Measurements from ENCODE around the gene ITGAL. TPM values are rescaled to one million over a fixed set of nuclear protein-coding genes. Genes with fewer than 3 reads are reported as not detected.

Gene ITGAL
- total RNA-seq, 2 experiments from 2014 or later: 274 to 285 TPM

DNA sequence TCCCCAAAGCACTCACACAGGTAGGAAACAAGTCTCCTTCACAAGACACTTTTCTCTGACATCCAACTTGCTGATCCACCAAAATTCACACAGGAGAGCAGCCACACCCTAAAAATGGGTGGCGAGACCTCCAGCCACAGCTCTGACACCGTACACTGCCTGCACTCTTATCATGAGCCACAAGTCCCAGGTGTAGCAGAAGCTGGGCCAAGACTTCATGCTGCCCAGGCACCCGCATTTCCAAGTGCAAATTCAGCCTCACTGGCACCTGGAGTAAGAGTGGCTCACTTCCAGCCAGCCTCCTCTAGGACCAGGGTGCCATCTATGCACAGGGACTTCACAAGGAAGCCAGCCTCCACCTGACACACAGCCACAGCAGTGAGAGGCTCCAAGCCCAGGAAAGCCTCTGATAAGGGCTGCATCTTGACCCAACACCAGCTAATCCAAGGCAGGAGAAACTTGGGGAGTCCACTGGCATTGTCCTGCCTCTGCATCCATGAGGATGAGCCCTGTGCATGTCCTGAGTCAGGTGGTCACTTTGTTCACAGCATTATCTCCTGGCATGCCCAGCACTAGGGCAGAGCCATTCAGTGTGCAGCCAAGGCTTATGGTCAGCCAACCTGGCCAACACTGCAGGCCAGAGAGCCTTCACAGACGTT is 56.4 kb downstream of the ITGAL start:
- peak overlapping the region; percentile 39 for H3K27ac Mint-ChIP-seq
- H3K4me3 Mint-ChIP-seq: no peak overlapping the region
- peaks cover 11% of the 10 kb centered on the region for H3K36me3 Mint-ChIP-seq (ENCODE audit: low read depth)
- intact Hi-C loops (cut with micrococcal nuclease): no loop called here
- ATAC-seq (no peak), DNase-seq (no peak)
- TF ChIP-seq, protein P1, sequence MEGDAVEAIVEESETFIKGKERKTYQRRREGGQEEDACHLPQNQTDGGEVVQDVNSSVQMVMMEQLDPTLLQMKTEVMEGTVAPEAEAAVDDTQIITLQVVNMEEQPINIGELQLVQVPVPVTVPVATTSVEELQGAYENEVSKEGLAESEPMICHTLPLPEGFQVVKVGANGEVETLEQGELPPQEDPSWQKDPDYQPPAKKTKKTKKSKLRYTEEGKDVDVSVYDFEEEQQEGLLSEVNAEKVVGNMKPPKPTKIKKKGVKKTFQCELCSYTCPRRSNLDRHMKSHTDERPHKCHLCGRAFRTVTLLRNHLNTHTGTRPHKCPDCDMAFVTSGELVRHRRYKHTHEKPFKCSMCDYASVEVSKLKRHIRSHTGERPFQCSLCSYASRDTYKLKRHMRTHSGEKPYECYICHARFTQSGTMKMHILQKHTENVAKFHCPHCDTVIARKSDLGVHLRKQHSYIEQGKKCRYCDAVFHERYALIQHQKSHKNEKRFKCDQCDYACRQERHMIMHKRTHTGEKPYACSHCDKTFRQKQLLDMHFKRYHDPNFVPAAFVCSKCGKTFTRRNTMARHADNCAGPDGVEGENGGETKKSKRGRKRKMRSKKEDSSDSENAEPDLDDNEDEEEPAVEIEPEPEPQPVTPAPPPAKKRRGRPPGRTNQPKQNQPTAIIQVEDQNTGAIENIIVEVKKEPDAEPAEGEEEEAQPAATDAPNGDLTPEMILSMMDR (IDR thresholded peaks at IDR 0.05): no peak
- ChIA-PET CTCF (interaction anchor here (1.0 to 4.4 kb wide), 3 partner anchors 69 to 87 kb away, joined by 3 to 20 read pairs (median 14); partner anchors contain the start of gene SEPHS2), POLR2A (interaction anchor here (0.7 to 1.1 kb wide), 3 partner anchors 11 to 81 kb away, joined by 3 read pairs; no protein-coding TSS in a partner anchor)
- no peaks in the 10 kb centered on the region for H3K27me3 Mint-ChIP-seq
- H3K4me1 Mint-ChIP-seq (ENCODE audit: low read depth): peaks cover 38% of the 10 kb centered on the region
- no peaks in the 10 kb centered on the region for H3K9me3 Mint-ChIP-seq

DNA sequence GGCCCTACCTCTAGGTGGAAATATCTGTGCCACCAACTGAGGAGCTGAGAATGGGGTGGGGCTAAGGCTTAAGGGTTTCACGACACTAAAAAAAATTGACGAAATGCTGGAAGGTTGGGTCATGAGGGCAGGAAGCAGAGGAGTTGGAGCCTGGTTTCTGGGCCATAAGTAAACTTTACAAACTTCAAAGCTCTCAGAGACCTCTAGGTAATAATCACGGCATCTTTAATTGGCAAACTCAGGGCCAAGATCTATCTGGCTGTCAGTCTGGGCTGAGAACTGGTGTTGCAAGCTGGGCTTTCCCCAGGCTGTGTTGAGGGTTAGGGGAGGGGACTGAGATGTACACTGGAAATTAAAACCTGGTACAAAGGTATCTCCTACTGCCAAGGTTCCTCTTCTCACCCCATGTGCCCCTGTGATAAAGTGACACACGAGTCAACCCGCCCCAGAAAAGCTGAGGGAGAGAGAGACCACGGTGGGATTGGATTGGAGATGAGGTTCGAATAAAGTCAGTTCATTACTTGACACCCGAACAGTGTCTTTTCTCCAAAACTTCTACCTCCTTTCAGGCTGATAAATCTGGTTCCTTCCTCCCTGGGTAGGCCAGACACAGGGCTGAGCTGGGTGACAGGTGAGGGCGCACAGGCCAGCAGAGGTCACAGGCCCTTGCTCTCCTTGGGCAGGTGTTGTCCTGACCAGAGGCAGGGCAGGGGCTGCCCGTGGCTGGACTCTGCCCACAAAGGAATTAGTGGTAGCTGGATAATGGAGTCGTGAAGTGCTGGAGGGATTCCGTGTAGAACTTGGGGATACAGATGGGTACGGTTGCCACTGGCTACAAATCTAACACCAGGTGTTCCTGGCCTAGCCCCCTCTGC is 57.9 kb downstream of the ITGAL start:
- intact Hi-C loops (cut with micrococcal nuclease): no loop called here
- Mint-ChIP-seq H3K4me3 (no peak overlapping the region), H3K9me3 (no peaks in the 10 kb centered on the region), H3K27me3 (no peaks in the 10 kb centered on the region), H3K4me1 (ENCODE audit: low read depth) (peaks cover 34% of the 10 kb centered on the region), H3K27ac (peak overlapping the region; percentile 52), H3K36me3 (ENCODE audit: low read depth) (peaks cover 16% of the 10 kb centered on the region)
- TF ChIP-seq, protein P1 (IDR thresholded peaks at IDR 0.05): no peak
- CTCF ChIA-PET: interaction anchor here (0.7 to 4.4 kb wide), 5 partner anchors 27 to 101 kb away, joined by 3 to 20 read pairs (median 5); partner anchors contain the start of genes DCTPP1 and ZNF764
- POLR2A ChIA-PET: interaction anchor here (1.0 to 1.1 kb wide), 2 partner anchors 11 to 128 kb away, joined by 4 to 5 read pairs; partner anchors contain the start of gene FBRS
- ATAC-seq: no peak
- DNase-seq: no peak

DNA sequence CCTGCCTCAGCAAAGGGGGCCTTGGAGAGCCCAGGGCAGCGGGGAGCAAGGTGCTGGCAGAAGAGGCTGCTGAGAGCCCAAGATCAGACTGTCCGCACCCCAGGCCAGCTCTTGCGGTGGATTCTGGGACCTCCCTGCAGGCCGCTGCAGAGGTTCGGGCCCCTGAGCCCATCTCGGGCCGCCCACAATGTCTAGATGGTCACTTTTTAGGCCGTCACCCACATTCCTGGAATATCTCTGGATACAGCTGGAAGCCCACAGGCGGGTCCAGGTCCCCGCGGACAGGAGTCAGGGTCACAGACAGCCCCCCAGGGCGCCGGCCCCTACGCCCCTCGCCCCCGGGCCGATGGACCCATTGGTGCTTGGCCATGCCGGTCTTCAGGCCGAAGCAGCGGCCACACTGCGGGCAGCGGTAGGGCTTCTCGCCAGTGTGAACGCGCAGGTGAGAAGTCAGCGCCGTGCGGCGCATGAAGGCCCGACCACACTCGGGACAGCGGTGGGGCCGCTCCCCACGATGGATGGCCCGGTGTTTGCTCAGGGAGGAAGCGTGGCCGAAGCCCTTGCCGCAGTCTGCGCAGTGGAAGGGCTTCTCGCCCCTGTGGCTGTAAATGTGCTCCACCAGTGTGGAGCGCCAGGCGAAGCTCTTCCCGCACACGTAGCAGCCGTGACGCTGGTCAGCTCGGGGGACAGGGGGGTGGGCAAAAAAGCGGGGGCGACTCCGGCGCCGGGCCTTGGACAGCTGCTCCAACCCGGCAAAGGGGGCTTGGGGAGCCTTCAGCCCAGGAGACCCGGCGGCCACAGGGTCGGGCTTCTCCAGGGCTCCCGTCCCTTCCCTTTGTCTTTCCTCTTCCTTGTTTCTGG is 60.0 kb downstream of the ITGAL start:
- H3K4me3 Mint-ChIP-seq: peak overlapping the region; percentile 86
- peak overlapping the region; percentile 58 for H3K27ac Mint-ChIP-seq
- ChIA-PET POLR2A (interaction anchor here (3.7 to 4.7 kb wide), 3 partner anchors 12 to 39 kb away, joined by 17 to 42 read pairs (median 29); partner anchors contain the start of gene ZNF688), CTCF (interaction anchor here (0.8 kb wide), 1 partner anchor 83 kb away, joined by 3 read pairs; no protein-coding TSS in a partner anchor)
- H3K36me3 Mint-ChIP-seq (ENCODE audit: low read depth): peaks cover 33% of the 10 kb centered on the region
- ATAC-seq (no peak), DNase-seq (no peak)
- no peaks in the 10 kb centered on the region for H3K9me3 Mint-ChIP-seq
- intact Hi-C loops (cut with micrococcal nuclease): no loop called here
- H3K4me1 Mint-ChIP-seq (ENCODE audit: low read depth): peaks cover 42% of the 10 kb centered on the region
- TF ChIP-seq, protein P1 (IDR thresholded peaks at IDR 0.05): no peak
- no peaks in the 10 kb centered on the region for H3K27me3 Mint-ChIP-seq

DNA sequence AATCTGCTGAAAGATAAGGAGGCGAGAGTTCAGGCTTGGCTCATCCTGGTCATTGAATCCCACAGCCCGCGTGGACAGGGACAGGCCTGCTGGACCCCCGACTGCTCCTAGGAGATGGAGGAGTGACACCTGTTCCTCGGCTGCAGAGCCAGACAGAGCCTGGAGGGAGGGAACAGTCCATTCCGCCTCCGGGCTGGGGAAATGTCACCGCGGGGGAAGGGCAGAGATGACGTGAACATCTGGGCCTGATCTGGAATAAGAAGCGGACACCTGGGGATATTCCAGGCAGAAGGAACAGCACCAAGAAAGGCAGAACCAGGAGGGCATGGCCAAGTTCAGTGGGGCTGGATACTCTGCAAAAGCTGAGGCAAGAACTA is 60.6 kb downstream of the ITGAL start:
- H3K27ac Mint-ChIP-seq: peak overlapping the region; percentile 58
- intact Hi-C loops (cut with micrococcal nuclease): no loop called here
- no peaks in the 10 kb centered on the region for H3K27me3 Mint-ChIP-seq
- H3K4me1 Mint-ChIP-seq (ENCODE audit: low read depth): peaks cover 41% of the 10 kb centered on the region
- no peak for ATAC-seq
- TF ChIP-seq, protein P1 (IDR thresholded peaks at IDR 0.05): no peak
- ChIA-PET POLR2A (interaction anchor here (1.1 to 4.7 kb wide), 8 partner anchors 8 to 60 kb away, joined by 3 to 42 read pairs (median 18); partner anchors contain the start of genes ITGAL, ZNF688 and ZNF764), CTCF (interaction anchor here (0.6 to 4.3 kb wide), 4 partner anchors 33 to 124 kb away, joined by 3 to 39 read pairs (median 7); partner anchors contain the start of gene ZNF689)
- peaks cover 39% of the 10 kb centered on the region for H3K36me3 Mint-ChIP-seq (ENCODE audit: low read depth)
- peak overlapping the region; percentile 86 for H3K4me3 Mint-ChIP-seq
- no peak for DNase-seq
- no peaks in the 10 kb centered on the region for H3K9me3 Mint-ChIP-seq
